H9 (cell line): ENCODE results near the gene SEPTIN2. TPM values are rescaled to one million over a fixed set of nuclear protein-coding genes. Genes with fewer than 3 reads are reported as not detected.
A peak's percentile ranks its signal among the peaks of the same experiment; 100 is the strongest.

Source experiments
- DNase-seq: peaks from one replicate; pipeline ENCODE4 v3.0.0-alpha.2; 2017
- H2AFZ ChIP-seq: one replicate; pipeline ENCODE4 v1.6.1; 2013; ENCODE audit warnings: mild to moderate bottlenecking, low read length, control low read depth, moderate library complexity
- H2AK5ac ChIP-seq: 2 replicates; pipeline ENCODE4 v1.6.1; 2013; ENCODE audit warnings: low read length, control low read depth, mixed read lengths; ENCODE audit not compliant: insufficient read length
- H2BK120ac ChIP-seq: one replicate; pipeline ENCODE4 v1.6.1; 2013; ENCODE audit warnings: low read depth, mild to moderate bottlenecking, low read length, control low read depth, inconsistent platforms; ENCODE audit not compliant: poor library complexity, severe bottlenecking
- H2BK12ac ChIP-seq: 2 replicates; pipeline ENCODE4 v1.6.1; 2013; ENCODE audit warnings: low read length, control low read depth, mixed read lengths, low read depth; ENCODE audit not compliant: insufficient read length
- H2BK15ac ChIP-seq: 2 replicates; pipeline ENCODE4 v1.6.1; 2013; ENCODE audit warnings: low read depth, low read length, control low read depth
- H2BK20ac ChIP-seq: one replicate; pipeline ENCODE4 v1.6.1; 2013; ENCODE audit warnings: low read depth, mild to moderate bottlenecking, low read length, control low read depth, inconsistent platforms; ENCODE audit not compliant: poor library complexity, severe bottlenecking
- H2BK5ac ChIP-seq: 2 replicates; pipeline ENCODE4 v1.6.1; 2013; ENCODE audit warnings: low read length, control low read depth, mixed read lengths; ENCODE audit not compliant: insufficient read length
- H3K14ac ChIP-seq: 2 replicates; pipeline ENCODE4 v1.6.1; 2013; ENCODE audit warnings: low read length, control low read depth; ENCODE audit not compliant: insufficient read depth
- H3K18ac ChIP-seq: 2 replicates; pipeline ENCODE4 v1.6.1; 2013; ENCODE audit warnings: low read depth, mild to moderate bottlenecking, mixed read lengths, low read length, control low read depth; ENCODE audit not compliant: insufficient read length
- H3K23ac ChIP-seq: 2 replicates; pipeline ENCODE4 v1.6.1; 2013; ENCODE audit warnings: low read length, control low read depth, mixed read lengths, low read depth; ENCODE audit not compliant: insufficient read length
- H3K23me2 ChIP-seq: 2 replicates; pipeline ENCODE4 v1.6.1; 2013; ENCODE audit warnings: low read depth, mild to moderate bottlenecking, mixed read lengths, low read length, control low read depth; ENCODE audit not compliant: insufficient read length, poor library complexity, severe bottlenecking
- H3K27ac ChIP-seq: 2 replicates; pipeline ENCODE4 v1.5.1; 2013; ENCODE audit warnings: low read length, control low read depth, mixed read lengths, low read depth; ENCODE audit not compliant: insufficient read length
- H3K27me3 ChIP-seq: 2 replicates; pipeline ENCODE4 v1.6.1; 2013; ENCODE audit warnings: low read length, control low read depth, inconsistent platforms; ENCODE audit not compliant: insufficient read depth
- H3K4ac ChIP-seq: 2 replicates; pipeline ENCODE4 v1.6.1; 2013; ENCODE audit warnings: low read depth, mild to moderate bottlenecking, control low read depth, inconsistent platforms, low read length, moderate library complexity
- H3K4me1 ChIP-seq: 2 replicates; pipeline ENCODE4 v1.6.1; 2013; ENCODE audit warnings: low read length, control low read depth, inconsistent platforms; ENCODE audit not compliant: insufficient read depth
- H3K4me2 ChIP-seq: 2 replicates; pipeline ENCODE4 v1.6.1; 2013; ENCODE audit warnings: low read length, control low read depth, mixed read lengths; ENCODE audit not compliant: insufficient read length, insufficient read depth
- H3K56ac ChIP-seq: 2 replicates; pipeline ENCODE4 v1.6.1; 2013; ENCODE audit warnings: low read depth, mild to moderate bottlenecking, mixed read lengths, low read length, control low read depth; ENCODE audit not compliant: insufficient read length
- H3K79me1 ChIP-seq: 2 replicates; pipeline ENCODE4 v1.6.1; 2013; ENCODE audit warnings: low read depth, mild to moderate bottlenecking, moderate library complexity, low read length, control low read depth, inconsistent platforms; ENCODE audit not compliant: insufficient read depth, poor library complexity, severe bottlenecking
- H3K79me2 ChIP-seq: 2 replicates; pipeline ENCODE4 v1.6.1; 2013; ENCODE audit warnings: low read length, control low read depth, inconsistent platforms; ENCODE audit not compliant: insufficient read depth
- H3K9ac ChIP-seq: 2 replicates; pipeline ENCODE4 v1.6.1; 2013; ENCODE audit warnings: low read length, control low read depth, mixed read lengths; ENCODE audit not compliant: insufficient read length; ENCODE audit errors: extremely low read depth
- H3K9me3 ChIP-seq: one replicate; pipeline ENCODE4 v1.6.1; 2013; ENCODE audit warnings: low read depth, low read length, inconsistent platforms; ENCODE audit not compliant: control insufficient read depth
- H3T11ph ChIP-seq: one replicate; pipeline ENCODE4 v1.6.1; 2013; ENCODE audit warnings: mild to moderate bottlenecking, low read length, control low read depth, inconsistent platforms
- H4K20me1 ChIP-seq: one replicate; pipeline ENCODE4 v1.6.1; 2013; ENCODE audit not compliant: control insufficient read depth, insufficient read length, insufficient read depth
- H4K5ac ChIP-seq: 2 replicates; pipeline ENCODE4 v1.6.1; 2013; ENCODE audit warnings: low read depth, mild to moderate bottlenecking, mixed read lengths, low read length, control low read depth; ENCODE audit not compliant: insufficient read length
- H4K8ac ChIP-seq: replicated peaks from 2 replicates; pipeline ENCODE4 v1.6.1; 2013; ENCODE audit warnings: low read length, control low read depth, mixed read lengths, low read depth; ENCODE audit not compliant: insufficient read length
- H4K91ac ChIP-seq: 2 replicates; pipeline ENCODE4 v1.6.1; 2013; ENCODE audit warnings: low read depth, mild to moderate bottlenecking, moderate library complexity, mixed read lengths, low read length, control low read depth; ENCODE audit not compliant: insufficient read length
- H3K27ac Mint-ChIP-seq, 3 experiments: 2 replicates in 2 of 3; 3 replicates in 1 of 3; pipeline ENCODE4 v1.8.0; 2020 to 2021; ENCODE audit warnings: mixed read lengths in 3 of 3, mild to moderate bottlenecking in 1 of 3, moderate library complexity in 1 of 3
- H3K27me3 Mint-ChIP-seq: 2 replicates; pipeline ENCODE4 v1.8.0; 2021; ENCODE audit warnings: low read depth, mild to moderate bottlenecking, moderate library complexity, mixed read lengths
- H3K36me3 Mint-ChIP-seq, 3 experiments: 2 replicates in 2 of 3; 3 replicates in 1 of 3; pipeline ENCODE4 v1.8.0; 2020 to 2021; ENCODE audit warnings: low read depth in 3 of 3, mixed read lengths in 3 of 3; ENCODE audit not compliant: insufficient read depth in 1 of 3
- H3K4me1 Mint-ChIP-seq, 2 experiments: 2 replicates each; pipeline ENCODE4 v1.8.0; 2020; ENCODE audit warnings: mixed read lengths in 2 of 2
- H3K4me3 Mint-ChIP-seq, 2 experiments: 2 replicates in 1 of 2; 3 replicates in 1 of 2; pipeline ENCODE4 v1.8.0; 2020 to 2021; ENCODE audit warnings: mild to moderate bottlenecking in 2 of 2, mixed read lengths in 2 of 2, moderate library complexity in 1 of 2
- H3K9me3 Mint-ChIP-seq, 2 experiments: 2 replicates in 1 of 2; 3 replicates in 1 of 2; pipeline ENCODE4 v1.8.0; 2020; ENCODE audit warnings: mild to moderate bottlenecking in 2 of 2, mixed read lengths in 2 of 2, moderate library complexity in 1 of 2
- WGBS: extraction: QIAGEN DNeasy Blood & Tissue Kit; methylation state at CpG from one replicate; pipeline ENCODE4 v1.1.7; 2013; ENCODE audit warnings: missing lambda C conversion rate, low lambda C conversion rate, mixed read lengths; ENCODE audit not compliant: insufficient read length; ENCODE audit errors: extremely low coverage; 5-methylcytosine and 5-hydroxymethylcytosine counted together
- total RNA-seq: library from RNA; stranded (reverse); gene quantifications from 2 replicates; pipeline ENCODE4 v1.2.1, GENCODE V29; 2021
- TF ChIP-seq, protein P1 (sequence below): fragments of 200-600 bp; sonication (generic); conservative IDR thresholded peaks from 3 replicates; pipeline ENCODE4 v1.8.0; 2021; ENCODE audit warnings: antibody characterized with exemption, mild to moderate bottlenecking

Gene SEPTIN2
- total RNA-seq, 1 experiment from 2014 or later, result 385 TPM

DNA sequence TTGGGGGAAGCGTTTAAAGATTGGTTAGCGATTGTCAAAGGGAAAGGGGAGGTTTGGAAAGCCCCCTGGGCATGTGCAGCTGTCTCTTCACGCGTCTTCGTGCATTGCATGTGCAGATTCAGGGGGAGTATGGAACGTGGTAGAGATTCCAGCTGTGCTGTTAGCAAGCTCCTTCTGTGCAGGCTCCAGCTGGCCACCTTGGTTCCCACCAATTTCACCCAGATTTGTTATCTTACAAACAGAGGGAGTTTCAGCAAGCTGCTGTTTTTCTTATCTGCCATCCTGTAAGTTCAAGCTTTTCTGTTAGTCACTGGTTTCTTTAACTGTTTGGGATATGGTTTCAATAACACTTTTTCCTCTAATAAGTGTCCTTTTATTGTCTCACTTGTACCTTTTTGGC, 70.8 kb downstream of the SEPTIN2 start:
- no peak for DNase-seq
- Histone ChIP-seq H4K91ac (no peak overlapping the region), H3K56ac (no peak overlapping the region), H2AFZ (no peak overlapping the region), H3K9ac (no peak overlapping the region), H4K8ac (no peak overlapping the region), H3K4ac (no peak overlapping the region), H3K23ac (no peak overlapping the region), H3K4me1 (no peaks in the 10 kb centered on the region), H4K20me1 (no peaks in the 10 kb centered on the region), H3K4me2 (no peak overlapping the region), H2BK20ac (no peak overlapping the region), H3T11ph (no peak overlapping the region), H3K79me1 (no peaks in the 10 kb centered on the region), H3K14ac (no peak overlapping the region), H2BK120ac (no peak overlapping the region), H3K27ac (no peak overlapping the region), H2BK12ac (no peak overlapping the region), H3K79me2 (no peaks in the 10 kb centered on the region), H4K5ac (no peak overlapping the region), H3K9me3 (no peaks in the 10 kb centered on the region), H3K18ac (no peak overlapping the region), H3K23me2 (no peaks in the 10 kb centered on the region), H2BK15ac (no peak overlapping the region), H2AK5ac (no peak overlapping the region), H3K27me3 (no peaks in the 10 kb centered on the region), H2BK5ac (no peak overlapping the region)
- Mint-ChIP-seq H3K4me3 (no peak overlapping the region), H3K4me1 (peaks cover 9 to 13% of the 10 kb centered on the region in 2 experiments), H3K27me3 (no peaks in the 10 kb centered on the region), H3K9me3 (no peaks in the 10 kb centered on the region), H3K36me3 (peaks cover 9 to 21% (median 17%) of the 10 kb centered on the region in 3 experiments), H3K27ac (peak overlapping the region in 2 of 3 experiments; percentile 65 to 86; a peak in 2 of 7 replicates)
- TF ChIP-seq, protein P1, sequence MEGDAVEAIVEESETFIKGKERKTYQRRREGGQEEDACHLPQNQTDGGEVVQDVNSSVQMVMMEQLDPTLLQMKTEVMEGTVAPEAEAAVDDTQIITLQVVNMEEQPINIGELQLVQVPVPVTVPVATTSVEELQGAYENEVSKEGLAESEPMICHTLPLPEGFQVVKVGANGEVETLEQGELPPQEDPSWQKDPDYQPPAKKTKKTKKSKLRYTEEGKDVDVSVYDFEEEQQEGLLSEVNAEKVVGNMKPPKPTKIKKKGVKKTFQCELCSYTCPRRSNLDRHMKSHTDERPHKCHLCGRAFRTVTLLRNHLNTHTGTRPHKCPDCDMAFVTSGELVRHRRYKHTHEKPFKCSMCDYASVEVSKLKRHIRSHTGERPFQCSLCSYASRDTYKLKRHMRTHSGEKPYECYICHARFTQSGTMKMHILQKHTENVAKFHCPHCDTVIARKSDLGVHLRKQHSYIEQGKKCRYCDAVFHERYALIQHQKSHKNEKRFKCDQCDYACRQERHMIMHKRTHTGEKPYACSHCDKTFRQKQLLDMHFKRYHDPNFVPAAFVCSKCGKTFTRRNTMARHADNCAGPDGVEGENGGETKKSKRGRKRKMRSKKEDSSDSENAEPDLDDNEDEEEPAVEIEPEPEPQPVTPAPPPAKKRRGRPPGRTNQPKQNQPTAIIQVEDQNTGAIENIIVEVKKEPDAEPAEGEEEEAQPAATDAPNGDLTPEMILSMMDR, result no peak
- WGBS, result no CpG with 5 or more reads among the region's 6 CpGs
